ENCODE results near the gene GGA1.

DNA sequence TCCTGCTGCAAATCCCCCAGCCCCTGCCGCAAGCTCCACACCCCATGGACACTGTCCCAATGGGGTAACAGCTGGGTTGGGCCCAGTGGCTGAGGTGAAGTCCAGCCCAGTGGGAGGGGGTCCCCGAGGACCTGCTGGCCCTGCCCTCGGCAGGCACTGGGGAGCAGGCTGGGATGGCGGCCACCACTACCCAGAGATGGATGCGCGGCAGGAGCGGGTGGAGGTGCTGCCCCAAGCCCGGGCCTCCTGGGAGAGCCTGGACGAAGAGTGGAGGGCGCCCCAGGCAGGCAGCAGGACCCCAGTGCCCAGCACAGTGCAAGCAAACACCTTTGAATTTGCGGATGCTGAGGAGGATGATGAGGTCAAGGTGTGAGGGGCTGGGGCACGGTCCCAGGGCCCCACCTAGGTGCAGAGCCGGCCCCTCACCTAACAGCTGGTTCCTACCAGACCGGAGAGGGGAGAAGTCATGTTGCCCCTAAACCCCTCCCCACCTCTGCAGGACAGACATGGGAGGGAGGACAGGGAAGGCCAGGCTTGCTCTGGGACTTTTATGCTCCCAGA, 40.1 kb upstream of the GGA1 start:
- TF ChIP-seq POLR2AphosphoS5 (IDR thresholded peaks at IDR 0.05) (peak in 1 of 3 donors; percentile 10), POLR2A (IDR thresholded peaks at IDR 0.05) (no peak)
- TF ChIP-seq, protein P1, sequence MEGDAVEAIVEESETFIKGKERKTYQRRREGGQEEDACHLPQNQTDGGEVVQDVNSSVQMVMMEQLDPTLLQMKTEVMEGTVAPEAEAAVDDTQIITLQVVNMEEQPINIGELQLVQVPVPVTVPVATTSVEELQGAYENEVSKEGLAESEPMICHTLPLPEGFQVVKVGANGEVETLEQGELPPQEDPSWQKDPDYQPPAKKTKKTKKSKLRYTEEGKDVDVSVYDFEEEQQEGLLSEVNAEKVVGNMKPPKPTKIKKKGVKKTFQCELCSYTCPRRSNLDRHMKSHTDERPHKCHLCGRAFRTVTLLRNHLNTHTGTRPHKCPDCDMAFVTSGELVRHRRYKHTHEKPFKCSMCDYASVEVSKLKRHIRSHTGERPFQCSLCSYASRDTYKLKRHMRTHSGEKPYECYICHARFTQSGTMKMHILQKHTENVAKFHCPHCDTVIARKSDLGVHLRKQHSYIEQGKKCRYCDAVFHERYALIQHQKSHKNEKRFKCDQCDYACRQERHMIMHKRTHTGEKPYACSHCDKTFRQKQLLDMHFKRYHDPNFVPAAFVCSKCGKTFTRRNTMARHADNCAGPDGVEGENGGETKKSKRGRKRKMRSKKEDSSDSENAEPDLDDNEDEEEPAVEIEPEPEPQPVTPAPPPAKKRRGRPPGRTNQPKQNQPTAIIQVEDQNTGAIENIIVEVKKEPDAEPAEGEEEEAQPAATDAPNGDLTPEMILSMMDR (IDR thresholded peaks at IDR 0.05 in 8 of 11, conservative IDR thresholded peaks at IDR 0.05 in 3 of 11): no peak

Measured in spleen (tissue), 7 donors.